Fibroblast of peridontal ligament (primary cell): ENCODE data around the gene SLC38A8.

Experiments used
- DNase-seq: peaks from one replicate; pipeline ENCODE4 v3.0.0-alpha.2; 2010; ENCODE audit errors: extremely low read depth

The SLC38A8 gene

DNA sequence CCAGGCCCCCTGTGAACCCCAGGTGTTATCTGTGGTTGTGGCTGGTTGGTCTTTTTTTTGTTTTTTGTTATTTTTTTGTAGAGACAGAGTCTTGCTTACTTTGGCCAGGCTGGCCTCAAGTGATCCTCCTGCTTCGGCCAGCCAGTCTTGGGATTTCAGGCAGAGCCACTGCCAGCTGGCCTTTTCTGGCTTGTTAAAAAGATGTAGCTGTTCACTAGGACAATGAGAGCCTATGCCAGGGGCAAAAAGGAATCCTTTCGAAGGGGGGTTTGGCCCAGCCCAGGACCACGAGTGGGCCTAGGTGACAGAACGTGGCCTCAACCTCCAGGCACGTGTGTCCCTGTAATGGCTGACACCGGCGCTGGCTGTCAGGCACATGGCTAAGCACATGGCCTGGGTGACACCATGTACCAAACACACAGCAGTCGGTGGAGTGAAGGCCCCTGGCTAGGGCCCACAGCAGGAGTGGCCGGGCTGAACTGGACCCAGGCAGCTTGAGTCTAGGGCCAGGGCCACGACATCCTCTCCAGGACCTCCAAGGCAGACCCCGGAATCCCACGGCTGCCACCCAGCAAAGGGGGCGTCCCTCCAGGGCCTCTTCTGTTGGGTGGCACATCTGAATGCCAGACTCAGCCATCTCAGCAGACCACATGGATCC, 6.9 kb upstream of the SLC38A8 start:
- no peak for DNase-seq

DNA sequence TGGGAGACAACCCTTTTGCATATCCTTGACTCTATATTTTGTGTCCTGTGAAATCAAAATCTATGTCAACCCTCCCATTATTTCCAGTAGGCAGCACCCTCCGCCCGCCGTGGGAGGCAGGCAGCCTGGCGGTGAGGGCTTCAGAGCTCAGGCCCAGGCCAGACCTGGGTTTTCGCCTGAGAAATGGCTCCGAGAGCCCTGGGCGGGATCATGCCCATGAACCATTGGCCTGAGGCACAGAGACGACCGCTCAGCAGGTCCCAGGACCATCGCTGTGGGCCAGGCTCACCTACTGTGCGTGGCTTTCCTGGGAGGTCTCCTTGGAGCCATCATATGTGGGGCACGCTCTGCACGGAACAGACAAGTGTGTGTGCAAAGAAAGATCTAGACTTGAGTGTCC, 6.3 kb upstream of the SLC38A8 start:
- no peak for DNase-seq

DNA sequence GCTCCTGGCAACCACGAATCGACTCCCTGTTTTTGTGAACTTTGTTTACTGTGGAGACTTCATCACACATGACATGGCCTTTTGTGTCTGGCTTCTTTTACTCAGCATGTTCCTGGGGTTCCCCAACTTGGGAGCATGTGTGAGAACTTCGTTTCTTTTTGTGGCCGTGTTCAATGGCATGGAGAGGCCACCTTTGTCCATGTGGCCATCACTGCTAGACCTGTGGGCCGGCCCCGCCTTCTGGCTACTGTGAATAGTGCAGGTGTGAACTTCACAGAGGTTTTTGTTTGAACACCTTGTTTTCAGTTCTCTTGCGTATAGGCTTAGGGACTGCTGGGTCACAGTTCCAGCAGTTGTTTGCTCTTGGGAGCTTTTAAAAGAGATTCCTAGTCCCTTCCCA, 5.7 kb upstream of the SLC38A8 start:
- DNase-seq: no peak

DNA sequence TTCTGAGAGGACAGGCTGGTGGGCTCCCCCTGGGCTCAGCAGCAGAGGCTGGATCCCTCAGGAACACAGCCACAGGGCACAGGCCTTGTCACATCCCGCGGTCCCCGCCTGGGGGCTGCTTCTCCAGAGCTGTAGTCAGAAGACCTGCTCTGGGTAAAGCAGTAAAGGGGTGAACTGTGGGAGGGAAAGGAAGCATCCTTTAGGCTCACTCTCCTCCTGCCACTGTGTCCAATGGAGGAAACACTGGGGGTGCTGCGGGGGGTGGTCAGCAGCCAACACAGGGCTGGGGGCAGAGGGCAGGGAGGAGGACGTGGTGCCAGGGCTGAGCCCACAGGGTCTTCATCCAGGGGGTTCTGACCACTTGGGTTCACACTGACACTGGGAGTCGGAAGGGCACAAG, 5.0 kb upstream of the SLC38A8 start:
- no peak for DNase-seq

DNA sequence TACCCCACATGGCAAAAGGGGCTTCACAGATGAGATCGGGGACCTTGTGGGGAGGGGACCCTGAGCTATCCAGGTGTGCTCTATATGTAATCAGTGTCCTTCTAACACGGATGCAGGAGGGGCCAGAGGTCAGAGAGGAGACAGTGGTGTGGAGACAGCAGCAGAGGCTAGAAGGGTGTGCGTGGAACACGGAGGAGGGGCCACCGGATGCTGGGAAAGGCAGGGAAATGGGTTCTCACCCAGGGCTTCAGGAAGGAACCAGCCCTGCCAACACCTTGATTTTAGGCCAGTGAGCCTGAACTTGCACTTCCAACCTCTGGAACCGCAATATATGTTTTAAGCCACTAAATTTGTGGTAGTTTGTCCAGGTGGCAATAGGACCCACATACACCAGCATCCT, 4.6 kb upstream of the SLC38A8 start:
- DNase-seq: no peak

DNA sequence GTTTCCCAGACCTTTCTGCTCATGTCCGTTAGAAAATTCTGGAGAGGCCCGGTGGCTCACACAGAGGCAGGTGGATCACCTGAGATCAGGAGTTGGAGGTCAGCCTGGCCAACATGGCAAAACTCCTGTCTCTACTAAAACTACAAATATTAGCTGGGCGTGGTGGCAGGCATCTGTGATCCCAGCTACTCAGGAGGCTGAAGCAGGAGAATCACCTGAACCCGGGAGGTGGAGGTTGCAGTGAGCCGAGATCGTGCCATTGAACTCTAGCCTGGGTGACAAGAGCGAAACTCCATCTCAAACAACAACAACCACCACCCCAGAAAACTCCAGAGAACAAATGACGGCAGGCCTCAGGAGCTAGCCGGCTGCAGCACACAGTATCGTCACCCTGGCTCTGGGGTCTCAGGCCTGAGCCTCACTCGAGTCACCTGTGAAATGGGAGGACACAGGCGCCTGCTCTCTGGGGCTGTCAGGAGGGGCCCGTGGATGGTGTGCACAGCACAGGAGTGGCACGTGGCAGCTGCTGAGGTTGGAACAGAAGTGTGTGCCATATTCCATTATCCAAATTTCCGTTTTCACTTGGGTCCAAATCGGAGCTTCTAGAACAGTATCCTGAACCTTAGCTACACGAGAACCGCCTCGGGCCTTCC, 3.3 kb upstream of the SLC38A8 start:
- DNase-seq: no peak

DNA sequence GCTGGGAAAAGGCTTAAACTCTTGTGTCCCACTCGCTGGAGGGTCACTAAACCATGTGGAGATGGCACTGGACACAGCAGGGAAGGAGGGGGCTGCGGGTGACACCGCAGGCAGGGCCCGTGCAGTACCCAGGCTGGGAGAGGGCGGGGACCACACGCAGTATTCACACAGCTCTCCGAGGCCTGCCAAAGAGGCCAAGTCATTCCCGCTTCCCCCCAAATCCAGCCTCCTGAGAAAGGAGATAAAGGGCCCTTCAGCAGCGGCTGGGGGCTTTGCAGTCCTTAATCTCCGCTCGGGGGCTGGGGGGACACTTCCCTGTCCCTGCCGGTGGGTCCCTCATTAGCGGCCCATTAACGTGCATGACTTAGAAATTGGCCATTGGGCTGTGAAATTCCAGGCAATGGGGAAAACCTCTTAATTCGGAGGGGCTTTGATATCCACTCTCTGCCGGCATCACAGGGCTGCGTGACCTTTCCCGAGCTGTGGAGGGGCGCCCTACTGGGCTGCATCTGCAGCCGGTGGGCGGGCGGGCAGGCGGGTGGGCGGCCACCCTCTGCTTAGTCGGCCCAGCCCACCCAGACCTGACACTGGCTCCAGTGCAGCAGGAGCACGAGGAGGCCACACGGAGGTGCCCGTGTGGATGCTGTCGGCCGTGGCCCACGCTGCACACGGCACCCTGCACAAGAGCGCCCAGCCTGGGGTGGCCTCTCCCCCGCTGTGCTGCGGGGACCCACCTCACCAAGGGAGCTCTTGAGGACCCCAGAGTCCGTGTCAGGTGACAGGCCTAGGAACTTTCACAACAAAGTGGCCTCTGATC, 2.6 kb upstream of the SLC38A8 start:
- no peak for DNase-seq

DNA sequence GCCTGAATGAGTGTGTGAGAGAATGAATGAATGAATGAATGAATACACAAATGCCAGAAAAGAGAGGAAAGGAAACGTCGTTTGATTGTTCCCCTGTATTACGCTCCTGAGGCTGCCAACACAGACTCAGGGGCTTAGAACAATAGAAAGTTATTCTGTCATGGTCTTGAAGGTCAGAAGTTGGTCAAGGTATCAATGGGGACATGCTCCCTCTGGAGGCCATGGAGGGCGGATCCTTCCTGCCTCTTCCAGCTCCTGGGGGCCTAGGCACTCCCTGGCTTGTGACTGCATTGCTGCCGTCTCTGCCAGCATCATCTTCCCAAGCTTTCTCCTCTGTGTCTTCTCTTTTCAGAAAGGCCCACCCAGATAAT, 1.5 kb upstream of the SLC38A8 start:
- DNase-seq: peak; percentile 13

DNA sequence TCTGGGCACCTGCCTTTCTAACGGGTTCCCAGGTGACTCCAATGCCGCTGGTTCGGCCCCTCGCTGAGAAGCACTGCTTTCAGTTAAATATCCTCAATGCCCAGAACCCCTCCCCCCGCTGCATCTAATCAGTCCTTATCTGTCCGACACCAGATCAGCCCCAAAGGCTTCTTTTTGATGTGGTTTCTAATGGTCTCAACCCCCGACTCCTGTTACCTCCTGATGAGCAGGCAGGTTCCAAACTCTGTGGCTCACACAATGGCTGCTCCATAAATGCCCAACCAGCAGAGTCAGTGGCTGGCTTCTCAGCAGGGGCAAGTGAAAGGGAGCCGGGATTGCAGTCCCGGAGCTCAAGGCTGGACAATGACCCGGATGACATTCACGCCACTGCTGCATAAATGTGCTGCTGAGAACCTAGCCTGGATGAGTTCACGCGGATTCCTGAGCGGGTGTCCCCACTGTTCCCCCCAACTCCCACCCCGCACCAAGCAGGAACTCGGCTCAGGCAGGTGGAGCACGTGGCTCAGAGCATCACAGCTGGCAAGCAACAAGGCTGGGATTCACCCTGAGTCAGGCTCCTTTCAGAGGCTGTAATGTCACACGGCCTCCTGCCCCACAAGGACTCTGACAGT, 1.0 kb upstream of the SLC38A8 start:
- no peak for DNase-seq

DNA sequence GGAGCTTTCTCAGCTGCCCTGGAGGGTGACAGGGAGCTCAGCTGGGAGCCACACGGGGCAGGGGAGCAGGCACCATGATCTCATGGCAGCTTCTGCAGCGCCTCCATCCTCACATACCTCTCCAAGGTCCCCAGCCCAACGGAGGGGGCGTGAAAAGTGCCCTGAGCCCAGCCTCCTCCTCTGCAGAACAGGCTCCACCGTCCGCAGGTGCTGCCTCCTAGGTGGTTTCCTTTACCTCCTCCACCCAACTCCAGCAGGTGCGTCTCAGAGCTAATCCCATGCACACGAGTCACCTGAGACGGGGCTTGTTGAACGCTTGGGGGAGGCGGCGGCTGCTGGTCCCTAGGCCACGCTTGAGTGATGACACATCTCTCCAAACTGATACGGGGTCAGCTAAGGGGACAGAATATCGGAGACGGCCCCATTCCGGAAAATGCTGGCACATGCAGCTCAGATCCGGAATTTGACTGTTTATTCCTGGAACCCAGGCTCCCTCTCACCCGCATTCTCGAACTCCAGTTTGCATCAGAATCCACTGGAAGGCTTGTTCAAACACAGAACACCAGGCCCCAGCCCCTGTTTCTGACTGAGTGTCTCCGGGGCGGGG, 387 bp upstream of the SLC38A8 start:
- DNase-seq: no peak

DNA sequence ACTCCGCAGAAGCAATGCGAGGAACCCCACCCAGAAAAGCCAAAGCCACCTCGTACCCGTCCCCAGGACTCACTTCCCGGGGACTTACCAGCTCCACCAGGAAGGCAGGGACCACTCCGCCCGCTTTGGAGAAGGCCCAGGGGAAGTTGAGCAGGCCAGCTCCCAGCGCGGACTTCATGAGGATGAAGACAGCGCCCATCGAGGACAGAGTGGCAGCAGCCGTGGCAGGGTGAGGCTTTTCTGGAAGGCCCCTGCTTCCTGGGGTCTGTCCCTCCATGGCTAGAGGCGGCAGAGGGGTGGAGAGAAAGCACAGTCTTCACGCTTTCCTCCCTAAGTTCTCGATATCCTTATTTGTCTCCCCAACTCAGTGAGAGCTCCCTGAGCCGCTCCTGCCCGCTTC, 714 bp downstream of the SLC38A8 start:
- no peak for DNase-seq

DNA sequence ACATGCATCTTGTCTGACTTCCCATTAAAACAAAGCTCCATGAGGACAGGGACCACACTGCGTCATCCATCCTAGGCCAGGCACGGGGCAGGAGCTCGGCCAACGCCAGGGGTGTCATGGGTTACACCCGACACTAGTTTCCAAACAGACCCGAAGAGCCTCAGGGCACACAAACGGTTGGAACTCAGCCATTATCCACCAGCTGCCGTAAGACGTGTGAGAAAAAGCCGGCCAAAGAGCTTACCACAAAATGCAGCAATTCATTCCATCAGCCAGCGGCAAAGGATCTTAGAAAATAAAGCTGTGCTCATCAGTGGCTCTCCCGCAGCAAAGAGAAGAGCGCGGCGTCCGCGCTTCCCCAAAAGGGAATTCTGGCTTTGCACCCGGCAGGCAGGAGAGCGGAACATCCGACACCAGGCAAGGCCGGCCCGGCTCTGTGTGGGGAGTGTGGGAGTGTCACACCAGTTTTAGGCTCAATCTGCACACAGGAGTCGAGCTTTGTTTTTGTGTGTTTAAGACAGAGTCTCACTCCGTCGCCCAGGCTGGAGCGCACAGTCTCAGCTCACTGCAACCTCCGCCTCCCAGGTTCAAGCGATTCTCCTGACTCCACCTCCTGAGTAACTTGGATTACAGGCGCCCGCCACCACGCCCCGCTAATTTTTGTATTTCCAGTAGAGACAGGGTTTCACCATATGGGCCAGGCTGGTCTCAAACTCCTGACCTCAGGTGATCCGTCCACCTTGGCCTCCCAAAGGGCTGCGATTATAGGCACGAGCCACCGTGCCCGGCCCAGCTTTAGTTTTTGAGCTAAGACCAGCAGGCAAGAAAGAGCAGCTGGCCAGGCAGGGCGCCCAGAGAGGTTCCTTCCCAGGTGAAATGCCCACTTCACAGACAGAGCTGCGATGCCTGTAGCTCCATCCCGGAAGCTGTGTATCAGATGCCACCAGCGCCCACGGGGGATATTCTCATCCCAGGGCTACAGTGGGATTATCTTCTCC, 1.5 kb downstream of the SLC38A8 start:
- peak; percentile 85 for DNase-seq

DNA sequence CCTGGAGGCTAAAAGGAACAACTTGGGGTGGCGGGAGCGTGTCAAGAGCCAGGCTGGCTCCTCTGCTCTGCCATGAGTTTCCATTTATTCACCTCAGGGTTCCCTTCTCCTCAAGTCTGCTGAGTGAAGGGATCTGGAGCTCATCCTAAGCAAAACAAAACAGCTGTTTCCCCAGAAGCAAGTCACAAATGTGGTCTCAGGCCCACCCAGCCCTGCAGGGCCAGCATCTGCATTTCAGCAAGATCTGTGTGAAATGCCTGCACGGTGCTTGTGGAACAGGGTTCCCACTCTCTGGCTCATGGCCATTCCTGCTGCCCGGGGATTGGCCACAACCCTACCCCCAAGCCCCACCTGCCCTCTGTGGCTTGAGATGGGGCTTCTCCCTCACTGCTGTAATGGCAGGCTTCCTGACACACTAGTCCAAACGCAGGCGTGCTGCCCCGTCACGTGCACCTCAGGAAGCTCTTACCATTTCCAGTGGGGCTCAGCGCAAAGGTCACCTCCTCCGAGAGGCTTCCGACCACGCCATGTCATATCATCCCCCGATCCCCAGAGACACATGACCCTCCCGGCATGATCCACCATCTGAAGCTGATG, 2.3 kb downstream of the SLC38A8 start:
- DNase-seq: no peak

DNA sequence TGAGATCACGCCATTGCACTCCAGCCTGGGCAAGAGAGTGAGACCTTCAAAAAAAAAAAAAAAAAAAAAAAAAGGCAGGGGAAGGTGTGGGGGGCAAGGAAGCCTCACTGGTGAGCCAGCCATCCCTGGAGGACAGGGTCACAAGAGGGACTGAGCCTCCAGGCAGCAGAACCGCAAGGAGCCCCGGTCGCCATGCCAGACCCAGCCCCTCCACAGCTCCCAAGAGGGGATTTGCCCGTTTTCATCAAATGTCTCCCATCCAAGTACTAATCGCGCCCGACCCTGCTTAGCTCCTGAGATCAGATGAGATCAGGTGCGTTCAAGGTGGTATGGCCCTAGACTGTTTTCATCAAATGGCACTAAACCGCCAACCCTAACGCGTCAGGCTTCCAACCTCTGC, 2.9 kb downstream of the SLC38A8 start:
- no peak for DNase-seq

DNA sequence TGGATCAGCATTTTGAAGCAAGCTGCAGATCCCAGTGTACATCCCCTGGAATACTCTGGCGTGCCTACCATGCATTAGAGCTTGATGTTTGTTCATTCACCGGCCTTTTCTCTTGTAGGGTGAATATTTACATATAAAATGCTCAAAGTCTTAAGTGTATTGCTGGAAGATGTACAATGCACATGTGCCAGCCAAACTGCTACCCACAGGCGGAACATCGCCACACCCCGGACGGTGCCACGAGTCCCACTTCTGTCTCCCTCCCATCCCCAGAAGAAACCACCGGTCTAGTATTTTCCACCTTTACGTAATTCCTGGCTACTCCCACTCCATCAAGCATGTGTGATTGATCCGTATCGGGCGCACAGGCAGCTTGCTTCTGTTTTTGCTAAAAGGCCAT, 4.1 kb downstream of the SLC38A8 start:
- no peak for DNase-seq

DNA sequence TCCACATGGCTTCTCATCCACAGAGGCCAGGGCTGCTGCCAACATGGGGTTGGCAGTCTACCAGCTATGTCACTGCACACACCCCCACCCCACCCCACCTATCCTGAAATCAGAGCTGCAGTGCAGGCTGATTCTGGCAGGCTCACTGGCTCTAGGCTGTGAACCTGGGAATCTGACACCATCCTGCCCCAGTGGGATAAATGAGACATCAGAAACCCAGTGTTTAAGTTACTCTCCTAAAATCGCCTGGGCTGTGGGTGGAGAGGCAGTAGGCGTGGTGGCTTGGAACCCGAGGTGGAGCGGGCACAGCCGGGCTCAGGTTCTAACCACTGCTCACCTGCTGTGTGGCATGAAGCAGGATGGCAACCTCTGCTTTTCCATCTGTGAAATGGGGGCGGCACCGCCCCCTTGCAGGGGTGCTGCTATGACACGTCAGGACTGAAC, 5.6 kb downstream of the SLC38A8 start:
- no peak for DNase-seq

DNA sequence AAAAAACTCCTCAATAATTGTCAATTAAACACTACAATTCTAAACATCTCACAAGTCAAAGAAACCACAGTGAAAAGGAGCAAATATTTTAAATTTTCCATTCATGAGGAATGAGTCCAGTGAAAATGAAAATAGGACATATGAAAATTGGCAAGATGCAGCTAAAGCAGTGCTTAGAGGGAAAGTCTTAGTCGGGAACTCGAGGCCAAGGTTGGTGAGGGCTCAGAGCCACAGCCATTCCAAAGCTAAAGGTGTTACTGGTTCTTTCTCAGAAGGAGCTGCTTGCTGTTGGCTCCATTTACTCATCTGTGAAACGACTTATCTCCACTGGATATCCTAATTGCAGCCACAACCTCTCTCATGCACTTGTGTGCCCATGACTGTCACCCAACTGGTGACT, 6.5 kb downstream of the SLC38A8 start:
- DNase-seq: no peak

DNA sequence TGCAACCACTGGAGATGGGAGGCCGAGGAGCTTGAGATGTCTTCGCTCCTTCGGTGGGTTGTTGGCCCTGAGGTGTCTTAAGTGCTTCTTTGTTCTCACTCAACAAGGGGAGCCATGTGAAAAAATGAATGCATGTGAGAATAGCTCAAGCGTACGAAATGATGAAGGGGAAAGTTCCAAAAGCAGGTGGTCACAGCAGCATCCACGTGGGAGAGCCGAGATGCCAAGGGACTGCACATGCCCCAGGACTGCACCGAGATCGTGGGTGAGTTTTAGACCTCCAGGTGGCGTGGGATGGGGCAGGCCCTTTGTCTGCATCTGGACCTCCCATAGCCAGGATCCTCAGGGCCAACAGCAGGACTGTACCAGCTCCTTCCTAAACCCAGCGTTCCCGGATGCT, 8.1 kb downstream of the SLC38A8 start:
- DNase-seq: no peak

DNA sequence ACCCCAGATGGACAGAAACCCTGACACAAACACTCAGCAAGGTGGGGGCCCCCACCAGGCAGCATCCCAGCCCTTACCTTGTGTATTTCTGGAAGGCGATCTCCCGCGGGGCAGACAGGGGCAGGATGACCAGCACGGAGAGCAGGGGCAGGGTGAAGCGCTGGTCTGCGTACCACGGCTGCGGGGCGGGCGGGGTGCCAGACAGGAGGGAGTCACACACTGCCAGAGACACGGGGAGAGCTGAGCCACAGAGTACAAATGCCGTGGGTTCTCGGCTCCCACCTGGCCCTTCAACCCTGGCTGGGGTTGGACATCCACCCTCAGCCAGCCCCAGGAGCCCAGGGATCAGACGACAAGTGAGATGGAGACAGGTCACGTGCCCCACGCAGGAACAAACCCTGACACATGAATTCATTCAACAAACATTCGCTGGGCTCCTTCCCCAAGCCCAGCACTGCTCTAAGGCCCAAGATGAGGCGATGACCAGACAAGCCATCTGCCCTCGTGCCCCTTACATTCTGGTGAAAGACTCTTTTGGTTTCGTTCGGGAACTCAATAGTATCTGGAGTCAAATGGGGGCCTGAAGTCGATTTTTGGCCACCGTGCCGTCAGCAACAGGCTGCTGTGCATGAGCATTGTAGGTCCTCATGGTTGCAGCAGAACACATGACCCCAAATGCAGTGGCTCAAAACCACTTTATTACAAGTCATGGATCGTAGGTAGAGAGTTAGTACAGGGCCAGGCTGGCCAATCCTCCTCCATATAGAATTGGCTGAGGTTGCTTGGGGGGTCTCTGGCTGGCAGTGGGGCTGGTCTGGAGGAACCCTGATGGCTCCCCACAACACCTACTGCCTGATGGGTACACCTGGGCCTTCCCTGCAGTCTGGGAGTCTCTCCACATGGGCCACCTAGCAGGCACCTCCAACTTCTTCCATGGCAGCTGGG, 9.1 kb downstream of the SLC38A8 start:
- no peak for DNase-seq
